Measurements from ENCODE around the gene APH1A.

DNA sequence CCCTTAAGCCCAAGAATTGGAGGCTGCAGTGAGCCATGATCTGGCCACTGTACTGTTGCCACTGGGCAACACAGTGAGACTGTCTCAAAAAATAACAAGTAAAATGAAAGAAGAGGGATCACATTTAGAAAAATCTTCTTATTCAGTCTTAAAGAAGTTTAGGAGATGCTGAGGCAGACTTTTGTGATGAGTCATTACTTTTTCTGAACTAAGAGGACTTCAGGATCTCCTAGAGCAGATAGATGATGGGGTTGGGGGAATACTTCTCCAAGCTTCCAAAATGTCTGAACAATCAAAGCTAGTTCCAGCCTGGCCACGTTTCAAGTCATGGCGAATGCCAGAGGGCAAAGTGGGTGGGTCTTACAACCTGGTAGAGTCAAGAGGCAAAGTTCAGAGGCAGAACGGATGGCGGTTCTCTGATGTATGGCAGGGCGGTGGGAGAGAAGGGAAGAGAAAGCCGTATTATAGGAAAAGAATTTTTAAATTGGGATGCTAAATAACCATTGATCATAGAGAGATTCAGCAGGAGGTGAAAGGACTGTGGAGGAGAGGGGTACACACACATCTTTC is 11.4 kb upstream of the APH1A start:
- TF ChIP-seq, protein P1, sequence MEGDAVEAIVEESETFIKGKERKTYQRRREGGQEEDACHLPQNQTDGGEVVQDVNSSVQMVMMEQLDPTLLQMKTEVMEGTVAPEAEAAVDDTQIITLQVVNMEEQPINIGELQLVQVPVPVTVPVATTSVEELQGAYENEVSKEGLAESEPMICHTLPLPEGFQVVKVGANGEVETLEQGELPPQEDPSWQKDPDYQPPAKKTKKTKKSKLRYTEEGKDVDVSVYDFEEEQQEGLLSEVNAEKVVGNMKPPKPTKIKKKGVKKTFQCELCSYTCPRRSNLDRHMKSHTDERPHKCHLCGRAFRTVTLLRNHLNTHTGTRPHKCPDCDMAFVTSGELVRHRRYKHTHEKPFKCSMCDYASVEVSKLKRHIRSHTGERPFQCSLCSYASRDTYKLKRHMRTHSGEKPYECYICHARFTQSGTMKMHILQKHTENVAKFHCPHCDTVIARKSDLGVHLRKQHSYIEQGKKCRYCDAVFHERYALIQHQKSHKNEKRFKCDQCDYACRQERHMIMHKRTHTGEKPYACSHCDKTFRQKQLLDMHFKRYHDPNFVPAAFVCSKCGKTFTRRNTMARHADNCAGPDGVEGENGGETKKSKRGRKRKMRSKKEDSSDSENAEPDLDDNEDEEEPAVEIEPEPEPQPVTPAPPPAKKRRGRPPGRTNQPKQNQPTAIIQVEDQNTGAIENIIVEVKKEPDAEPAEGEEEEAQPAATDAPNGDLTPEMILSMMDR (IDR thresholded peaks at IDR 0.05): no peak
- no peak for TF ChIP-seq POLR2A (IDR thresholded peaks at IDR 0.05)

Data from uterus (tissue), 2 donors.